Lower lobe of right lung (tissue), 2 donors: ENCODE measurements around the gene KCNC2. TPM values are rescaled to one million over a fixed set of nuclear protein-coding genes. Genes with fewer than 3 reads are reported as not detected.

Source experiments
- ATAC-seq, 2 donors: fragments of 200-7000 bp; cut with Tn5 transposase; one replicate each; pipeline ENCODE4 v1.9.1; 2020 to 2022; ENCODE audit warnings: mild to moderate bottlenecking in 2 of 2, moderate library complexity in 2 of 2
- DNase-seq: peaks from one replicate; pipeline ENCODE4 v3.0.0-alpha.2; 2020
- H3K27ac ChIP-seq: fragments of 200-600 bp; one replicate; pipeline ENCODE4 v1.8.0; 2022
- H3K27me3 ChIP-seq: fragments of 200-600 bp; one replicate; pipeline ENCODE4 v1.8.0; 2022; ENCODE audit warnings: low read depth
- H3K36me3 ChIP-seq: fragments of 200-600 bp; one replicate; pipeline ENCODE4 v1.8.0; 2022; ENCODE audit warnings: mild to moderate bottlenecking
- H3K4me1 ChIP-seq: fragments of 200-600 bp; one replicate; pipeline ENCODE4 v1.8.0; 2022
- H3K4me3 ChIP-seq: fragments of 200-600 bp; one replicate; pipeline ENCODE4 v1.8.0; 2022; ENCODE audit warnings: mild to moderate bottlenecking
- H3K9me3 ChIP-seq: fragments of 200-600 bp; one replicate; pipeline ENCODE4 v1.8.0; 2022
- CTCF ChIP-seq: fragments of 200-600 bp; IDR thresholded peaks from one replicate; pipeline ENCODE4 v1.8.0; 2022; ENCODE audit warnings: antibody characterized with exemption, mild to moderate bottlenecking
- intact Hi-C: fragments of 100-400 bp; cut with DNase I; formaldehyde crosslinking; loops from one replicate; pipeline ENCODE4 v1.11.0; 2022
- total RNA-seq: library from RNA; stranded (reverse); fragmentation: NEBNext Ultra II Directional; extraction: Animal tissue kit (Norgen Biotek cat#: 25700); gene quantifications from one replicate; pipeline ENCODE4 v1.2.1, GENCODE V29; 2021
- donor health status: DM: no; HTN: yes; CAD: no; lungs with severe emphysema.

Gene KCNC2
- total RNA-seq, 1 donor from 2014 or later, result not detected

- Histone ChIP-seq H3K36me3 (no peaks in the 10 kb centered on the region), H3K27ac (no peak overlapping the region), H3K4me1 (no peaks in the 10 kb centered on the region), H3K27me3 (no peaks in the 10 kb centered on the region), H3K4me3 (no peak overlapping the region), H3K9me3 (no peaks in the 10 kb centered on the region)
- DNase-seq, result no peak
- TF ChIP-seq CTCF, result no peak
- peak in 1 of 2 donors; percentile 41 for ATAC-seq
- intact Hi-C loops, result no loop called here
Measured at GRCh38 chr12:75087654-75088053, 122.0 kb downstream of the KCNC2 start.

GRCh38 chr12:75086091-75087038, 123.3 kb downstream of the KCNC2 start:
- no peaks in the 10 kb centered on the region for H3K27me3 ChIP-seq
- H3K9me3 ChIP-seq, result no peaks in the 10 kb centered on the region
- intact Hi-C loops, result no loop called here
- no peaks in the 10 kb centered on the region for H3K36me3 ChIP-seq
- no peak for TF ChIP-seq CTCF
- no peaks in the 10 kb centered on the region for H3K4me1 ChIP-seq
- ATAC-seq, result no peak
- no peak for DNase-seq
- no peak overlapping the region for H3K4me3 ChIP-seq
- H3K27ac ChIP-seq, result no peak overlapping the region

- Histone ChIP-seq H3K27me3 (no peaks in the 10 kb centered on the region), H3K27ac (no peak overlapping the region), H3K36me3 (no peaks in the 10 kb centered on the region), H3K4me3 (no peak overlapping the region), H3K4me1 (no peaks in the 10 kb centered on the region), H3K9me3 (no peaks in the 10 kb centered on the region)
- intact Hi-C loops, result no loop called here
- no peak for DNase-seq
- no peak for ATAC-seq
- no peak for TF ChIP-seq CTCF
Measured at GRCh38 chr12:75081305-75081704, 128.3 kb downstream of the KCNC2 start.

GRCh38 chr12:75080582-75080981, 129.1 kb downstream of the KCNC2 start:
- no peak for TF ChIP-seq CTCF
- DNase-seq, result no peak
- Histone ChIP-seq H3K27ac (no peak overlapping the region), H3K9me3 (no peaks in the 10 kb centered on the region), H3K4me1 (no peaks in the 10 kb centered on the region), H3K27me3 (no peaks in the 10 kb centered on the region), H3K36me3 (no peaks in the 10 kb centered on the region), H3K4me3 (no peak overlapping the region)
- intact Hi-C loops, result no loop called here
- ATAC-seq, result no peak

- Histone ChIP-seq H3K4me3 (no peak overlapping the region), H3K36me3 (no peaks in the 10 kb centered on the region), H3K9me3 (no peaks in the 10 kb centered on the region), H3K27ac (no peak overlapping the region), H3K4me1 (no peaks in the 10 kb centered on the region), H3K27me3 (no peaks in the 10 kb centered on the region)
- intact Hi-C loops, result no loop called here
- DNase-seq, result no peak
- no peak for ATAC-seq
- no peak for TF ChIP-seq CTCF
Measured at GRCh38 chr12:75065482-75065881, 144.2 kb downstream of the KCNC2 start.
